H1 (cell line): ENCODE data around the gene ADPRH. TPM values are rescaled to one million over a fixed set of nuclear protein-coding genes. Genes with fewer than 3 reads are reported as not detected.
A peak's percentile ranks its signal among the peaks of the same experiment; 100 is the strongest.

Experiments used
- CTCF ChIA-PET: fragments of 300-600 bp; sonication (Branson Sonifier 250); formaldehyde crosslinking; loops from one replicate; lab custom pipeline; 2021; ENCODE audit not compliant: partially characterized antibody; lab: Charles Lee
- POLR2A ChIA-PET: fragments of 300-600 bp; sonication (Branson Sonifier 250); formaldehyde crosslinking; loops from one replicate; lab custom pipeline; 2021; ENCODE audit warnings: inconsistent platforms; ENCODE audit not compliant: partially characterized antibody; lab: Charles Lee
- DNase-seq, 2 experiments: peaks; one replicate each; pipeline versions ENCODE4 v3.0.0 to v3.0.0-alpha.2; 2010 to 2022; ENCODE audit warnings: low spot score in 2 of 2, low read depth in 1 of 2, mixed read lengths in 1 of 2
- FAIRE-seq: peaks from 2 replicates; lab custom pipeline; 2011; peaks lifted over from hg19 to GRCh38; lab: Jason Lieb, UNC
- H2AFZ ChIP-seq: 2 replicates; pipeline ENCODE4 v1.8.1; 2012; ENCODE audit warnings: low read length, inconsistent platforms
- H2AK5ac ChIP-seq: 2 replicates; pipeline ENCODE4 v1.6.1; 2013; ENCODE audit warnings: low read depth, low read length
- H2BK120ac ChIP-seq: replicated peaks from 2 replicates; pipeline ENCODE3; 2013; ENCODE audit warnings: low read depth, low read length, inconsistent platforms
- H2BK12ac ChIP-seq: 2 replicates; pipeline ENCODE4 v1.6.1; 2013; ENCODE audit warnings: low read depth, low read length
- H2BK15ac ChIP-seq: 2 replicates; pipeline ENCODE4 v1.6.1; 2013; ENCODE audit warnings: low read length
- H2BK20ac ChIP-seq: 2 replicates; pipeline ENCODE4 v1.6.1; 2013; ENCODE audit warnings: low read length
- H2BK5ac ChIP-seq: 2 replicates; pipeline ENCODE4 v1.6.1; 2013; ENCODE audit warnings: low read depth, low read length
- H3K14ac ChIP-seq: 2 replicates; pipeline ENCODE4 v1.6.1; 2013; ENCODE audit warnings: inconsistent platforms; ENCODE audit not compliant: insufficient read length
- H3K18ac ChIP-seq: 2 replicates; pipeline ENCODE4 v1.6.1; 2013; ENCODE audit warnings: low read length; ENCODE audit errors: extremely low read depth
- H3K23ac ChIP-seq: 2 replicates; pipeline ENCODE4 v1.6.1; 2013; ENCODE audit warnings: inconsistent platforms; ENCODE audit not compliant: insufficient read length
- H3K23me2 ChIP-seq: 2 replicates; pipeline ENCODE4 v1.6.1; 2013; ENCODE audit warnings: low read depth, low read length
- H3K27ac ChIP-seq: 2 replicates; pipeline ENCODE4 v1.6.1; 2011; ENCODE audit warnings: low read depth, low read length, inconsistent platforms
- H3K27me3 ChIP-seq, 4 experiments: replicated peaks in 1 of 4; 1 replicate in 1 of 4; 2 replicates in 3 of 4; pipeline versions ENCODE4 v1.6.1 to v1.8.1; 2011 to 2013; ENCODE audit warnings: low read length in 3 of 4, mild to moderate bottlenecking in 3 of 4, inconsistent platforms in 2 of 4, mixed read lengths in 2 of 4, moderate library complexity in 1 of 4; ENCODE audit not compliant: control insufficient read depth in 3 of 4, insufficient read depth in 3 of 4; ENCODE audit errors: extremely low read depth in 1 of 4
- H3K36me3 ChIP-seq, 4 experiments: 2 replicates each; pipeline versions ENCODE4 v1.6.1 to v1.8.1; 2011 to 2013; ENCODE audit warnings: mild to moderate bottlenecking in 4 of 4, low read length in 3 of 4, moderate library complexity in 2 of 4, control low read depth in 1 of 4, inconsistent platforms in 1 of 4; ENCODE audit not compliant: insufficient read depth in 4 of 4, control insufficient read depth in 2 of 4
- H3K4ac ChIP-seq: replicated peaks from 2 replicates; pipeline ENCODE3; 2013; ENCODE audit warnings: low read length, low read depth, mixed read lengths, inconsistent platforms; ENCODE audit not compliant: insufficient read length
- H3K4me1 ChIP-seq, 4 experiments: replicated peaks in 1 of 4; 1 replicate in 1 of 4; 2 replicates in 3 of 4; pipeline versions ENCODE4 v1.6.1 to v1.8.1; 2011 to 2013; ENCODE audit warnings: low read length in 3 of 4, inconsistent platforms in 2 of 4, mixed read lengths in 1 of 4; ENCODE audit not compliant: insufficient read depth in 4 of 4, control insufficient read depth in 3 of 4
- H3K4me2 ChIP-seq, 2 experiments: 2 replicates each; pipeline versions ENCODE4 v1.6.1 to v1.8.1; 2011 to 2013; ENCODE audit warnings: low read depth in 2 of 2, low read length in 2 of 2, control low read depth in 1 of 2, inconsistent platforms in 1 of 2, mild to moderate bottlenecking in 1 of 2; ENCODE audit not compliant: insufficient read depth in 1 of 2
- H3K4me3 ChIP-seq, 4 experiments: fragments of 200-600, 300-600 bp in 1 of 4; sonication (generic), shearing (Covaris generic), sonication (Bioruptor Twin) in 1 of 4; 2 replicates each; pipeline versions ENCODE4 v1.5.1 to v1.8.1; 2011 to 2016; ENCODE audit warnings: low read length in 4 of 4, low read depth in 3 of 4, control low read depth in 2 of 4, inconsistent platforms in 2 of 4, mild to moderate bottlenecking in 2 of 4, mixed read lengths in 1 of 4, moderate library complexity in 1 of 4; ENCODE audit not compliant: insufficient read depth in 2 of 4; ENCODE audit errors: extremely low read depth in 1 of 4
- H3K56ac ChIP-seq: replicated peaks from 2 replicates; pipeline ENCODE3; 2013; ENCODE audit warnings: low read depth, mild to moderate bottlenecking, mixed read lengths, low read length, inconsistent platforms; ENCODE audit not compliant: insufficient read length
- H3K79me1 ChIP-seq: 2 replicates; pipeline ENCODE4 v1.6.1; 2013; ENCODE audit warnings: low read depth, low read length, control low read depth
- H3K79me2 ChIP-seq, 2 experiments: 2 replicates each; pipeline versions ENCODE4 v1.6.1 to v1.8.1; 2012 to 2013; ENCODE audit warnings: low read length in 2 of 2, mild to moderate bottlenecking in 2 of 2, inconsistent platforms in 1 of 2; ENCODE audit not compliant: insufficient read depth in 2 of 2, control insufficient read depth in 1 of 2
- H3K9ac ChIP-seq, 4 experiments: replicated peaks in 1 of 4; 1 replicate in 1 of 4; 2 replicates in 3 of 4; pipeline versions ENCODE4 v1.6.1 to v1.8.1; 2011 to 2013; ENCODE audit warnings: low read depth in 3 of 4, low read length in 3 of 4, control low read depth in 2 of 4, mild to moderate bottlenecking in 2 of 4, moderate library complexity in 2 of 4, inconsistent platforms in 1 of 4; ENCODE audit errors: extremely low read depth in 1 of 4
- H3K9me3 ChIP-seq, 2 experiments: 2 replicates each; pipeline versions ENCODE4 v1.6.1 to v1.8.1; 2012 to 2013; ENCODE audit warnings: mild to moderate bottlenecking in 2 of 2, moderate library complexity in 2 of 2, control low read depth in 1 of 2, inconsistent platforms in 1 of 2, low read depth in 1 of 2, low read length in 1 of 2, mixed read lengths in 1 of 2; ENCODE audit not compliant: insufficient read depth in 2 of 2
- H4K20me1 ChIP-seq, 2 experiments: replicated peaks in 1 of 2; 2 replicates each; pipeline versions ENCODE3 to v1.8.1; 2011 to 2013; ENCODE audit warnings: inconsistent platforms in 2 of 2, low read length in 2 of 2, mild to moderate bottlenecking in 1 of 2; ENCODE audit not compliant: insufficient read depth in 2 of 2, control insufficient read depth in 1 of 2
- H4K5ac ChIP-seq: 2 replicates; pipeline ENCODE4 v1.6.1; 2013; ENCODE audit warnings: low read length, low read depth, mixed read lengths, inconsistent platforms; ENCODE audit not compliant: insufficient read length
- H4K8ac ChIP-seq: 2 replicates; pipeline ENCODE4 v1.8.0; 2013; ENCODE audit warnings: mild to moderate bottlenecking, moderate library complexity, low read length, inconsistent platforms; ENCODE audit not compliant: insufficient read depth; ENCODE audit errors: extremely low read depth
- H4K91ac ChIP-seq: replicated peaks from 2 replicates; pipeline ENCODE3; 2013; ENCODE audit warnings: low read length, mixed read lengths, inconsistent platforms; ENCODE audit not compliant: insufficient read length
- EGR1 ChIP-seq: IDR thresholded peaks from 2 replicates; pipeline ENCODE4 v1.6.1; 2011; ENCODE audit warnings: low read depth, low read length, borderline replicate concordance
- WGBS, 2 experiments: shearing (Covaris generic) in 1 of 2; methylation state at CpG; one replicate each; pipeline versions ENCODE4 v1.1.6 to v1.1.7; 2013 to 2015; ENCODE audit warnings: low lambda C conversion rate in 2 of 2, mixed read lengths in 2 of 2, inconsistent platforms in 1 of 2, low coverage in 1 of 2, missing lambda C conversion rate in 1 of 2; ENCODE audit not compliant: insufficient replicate concordance in 2 of 2, insufficient coverage in 1 of 2, insufficient read length in 1 of 2; ENCODE audit errors: extremely low coverage in 1 of 2, missing lambda C conversion rate in 1 of 2; 5-methylcytosine and 5-hydroxymethylcytosine counted together
- polyA plus RNA-seq, 7 experiments: library from polyadenylated mRNA; depleted of rRNA in 3 of 7; stranded (reverse) in 5 of 7; unstranded in 2 of 7; fragments of >200 nt in 5 of 7; fragments of 200-250 nt in 2 of 7; gene quantifications; 1 replicate in 5 of 7; 2 replicates in 1 of 7; 4 replicates in 1 of 7; pipeline versions ENCODE4 v1.2.1 to v1.2.3, GENCODE V29; 2011 to 2013; ENCODE audit warnings: missing spikeins in 2 of 7, mixed read lengths in 2 of 7
- total RNA-seq: library from RNA; stranded (reverse); fragmentation: NEBNext Ultra II Directional; extraction: Animal tissue kit (Norgen Biotek cat#: 25700); gene quantifications from 2 replicates; pipeline ENCODE4 v1.2.1, GENCODE V29; 2021

The ADPRH gene
- total and polyA plus RNA-seq, 2 of the 8 experiments (the other 6 are each of a cell fraction or from before 2014, with no cell fraction given): 2.6 to 4.2 TPM

- no peaks in the 10 kb centered on the region for H3K79me1 ChIP-seq
- no peak overlapping the region for H3K14ac ChIP-seq
- H3K23me2 ChIP-seq: no peaks in the 10 kb centered on the region
- no peak for DNase-seq
- H3K27me3 ChIP-seq: no peaks in the 10 kb centered on the region
- WGBS, 2 experiments: 86% methylated on average over 8 of the region's 8 CpGs; no CpG with 5 or more reads in 1 of the 2 experiments
- H2AK5ac ChIP-seq: no peak overlapping the region
- H4K91ac ChIP-seq: no peak overlapping the region
- H4K20me1 ChIP-seq: no peaks in the 10 kb centered on the region
- no peaks in the 10 kb centered on the region for H3K9me3 ChIP-seq
- H2BK120ac ChIP-seq: no peak overlapping the region
- no peak overlapping the region; the same call in 1 of the 2 replicates for H2BK12ac ChIP-seq
- H4K8ac ChIP-seq: no peak overlapping the region
- no peak overlapping the region for H3K4ac ChIP-seq
- no peak overlapping the region for H2BK15ac ChIP-seq
- no peak for FAIRE-seq
- H2BK20ac ChIP-seq: 0 out of 2 replicates have a peak overlapping the region, but pooled peaks have one; percentile 13
- CTCF ChIA-PET: interaction anchor here (1.2 to 1.6 kb wide), 2 partner anchors 10 to 30 kb away, joined by 3 read pairs; no protein-coding TSS in a partner anchor
- POLR2A ChIA-PET: no interaction called here
- H3K36me3 ChIP-seq: no peaks in the 10 kb centered on the region
- no peak overlapping the region for H3K23ac ChIP-seq
- H3K27ac ChIP-seq: no peak overlapping the region
- no peaks in the 10 kb centered on the region for H3K79me2 ChIP-seq
- H3K9ac ChIP-seq: no peak overlapping the region
- H4K5ac ChIP-seq: no peak overlapping the region
- no peak overlapping the region for H3K56ac ChIP-seq
- no peak overlapping the region for H3K18ac ChIP-seq
- H3K4me2 ChIP-seq: no peak overlapping the region
- no peak overlapping the region for H3K4me3 ChIP-seq
- H2BK5ac ChIP-seq: no peak overlapping the region
- H3K4me1 ChIP-seq: peaks cover 0 to 6% (median 1%) of the 10 kb centered on the region in 4 experiments; a peak in 2 of 7 replicates
- H2AFZ ChIP-seq: peak overlapping the region; percentile 67; the same call in 1 of the 2 replicates
- no peak for TF ChIP-seq EGR1
Observed at GRCh38 chr3:119630128-119630879, 51.0 kb downstream of the ADPRH start.
